ENCODE results near the gene CCNF.

DNA sequence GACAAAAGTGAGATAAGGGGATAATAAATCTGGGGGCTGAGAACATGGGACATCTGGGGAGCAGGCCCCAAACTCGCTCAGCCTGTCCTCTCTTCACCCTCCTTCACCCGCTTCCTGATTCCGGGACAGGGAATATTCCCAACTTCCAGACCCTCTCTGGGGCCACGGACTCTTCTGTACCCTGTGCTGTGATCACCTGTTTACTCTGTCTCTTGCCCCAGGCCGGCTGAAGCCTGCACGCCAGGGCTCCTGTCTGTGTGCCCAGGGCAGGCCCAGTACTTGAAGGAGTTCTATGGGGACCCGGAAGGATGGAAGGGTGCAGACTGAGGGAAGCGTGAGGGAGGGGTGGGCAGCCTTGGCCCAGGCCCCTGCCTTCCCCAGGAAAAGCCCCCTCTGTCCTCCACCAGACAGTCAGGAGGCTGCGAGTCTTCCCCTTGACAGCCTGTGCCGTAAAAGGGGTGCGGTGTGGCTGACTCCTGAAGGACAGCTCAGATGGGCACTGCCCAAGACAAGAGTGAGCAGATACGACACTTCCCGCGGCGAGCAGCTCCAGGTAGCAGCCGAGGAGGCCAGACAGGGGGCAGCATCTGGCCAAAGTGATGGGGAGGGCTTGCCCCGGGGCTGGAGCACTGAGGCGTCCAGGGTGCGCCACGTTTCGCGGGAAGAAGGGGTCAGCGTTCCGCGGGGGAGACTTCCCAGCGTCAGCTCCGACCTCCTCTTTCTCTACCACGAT lies 1.0 kb upstream of the CCNF start:
- no peak for TF ChIP-seq SP1 (IDR thresholded peaks at IDR 0.05; ENCODE audit: low read depth, low read length)
- no peak for TF ChIP-seq RBBP5 (conservative IDR thresholded peaks at IDR 0.05)
- TF ChIP-seq, protein P1, sequence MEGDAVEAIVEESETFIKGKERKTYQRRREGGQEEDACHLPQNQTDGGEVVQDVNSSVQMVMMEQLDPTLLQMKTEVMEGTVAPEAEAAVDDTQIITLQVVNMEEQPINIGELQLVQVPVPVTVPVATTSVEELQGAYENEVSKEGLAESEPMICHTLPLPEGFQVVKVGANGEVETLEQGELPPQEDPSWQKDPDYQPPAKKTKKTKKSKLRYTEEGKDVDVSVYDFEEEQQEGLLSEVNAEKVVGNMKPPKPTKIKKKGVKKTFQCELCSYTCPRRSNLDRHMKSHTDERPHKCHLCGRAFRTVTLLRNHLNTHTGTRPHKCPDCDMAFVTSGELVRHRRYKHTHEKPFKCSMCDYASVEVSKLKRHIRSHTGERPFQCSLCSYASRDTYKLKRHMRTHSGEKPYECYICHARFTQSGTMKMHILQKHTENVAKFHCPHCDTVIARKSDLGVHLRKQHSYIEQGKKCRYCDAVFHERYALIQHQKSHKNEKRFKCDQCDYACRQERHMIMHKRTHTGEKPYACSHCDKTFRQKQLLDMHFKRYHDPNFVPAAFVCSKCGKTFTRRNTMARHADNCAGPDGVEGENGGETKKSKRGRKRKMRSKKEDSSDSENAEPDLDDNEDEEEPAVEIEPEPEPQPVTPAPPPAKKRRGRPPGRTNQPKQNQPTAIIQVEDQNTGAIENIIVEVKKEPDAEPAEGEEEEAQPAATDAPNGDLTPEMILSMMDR (IDR thresholded peaks at IDR 0.05 in 2 of 3, conservative IDR thresholded peaks at IDR 0.05 in 1 of 3; ENCODE audit: control insufficient read depth in 2 of 3, extremely low read depth in 1 of 3, insufficient read depth in 1 of 3, low read depth in 3 of 3, low read length in 3 of 3): peak; percentile 26 to 31 (median 28); a peak in 5 of 6 replicates
